HG03342 (cell line): Measurements from ENCODE around the gene CALD1.

ENCODE experiments used
- ATAC-seq: cut with Tn5 transposase; IDR thresholded peaks from one replicate; pipeline ENCODE4 v1.9.1; 2021; ENCODE audit warnings: mild to moderate bottlenecking, moderate library complexity; ENCODE audit not compliant: unreplicated experiment

CALD1 gene

DNA sequence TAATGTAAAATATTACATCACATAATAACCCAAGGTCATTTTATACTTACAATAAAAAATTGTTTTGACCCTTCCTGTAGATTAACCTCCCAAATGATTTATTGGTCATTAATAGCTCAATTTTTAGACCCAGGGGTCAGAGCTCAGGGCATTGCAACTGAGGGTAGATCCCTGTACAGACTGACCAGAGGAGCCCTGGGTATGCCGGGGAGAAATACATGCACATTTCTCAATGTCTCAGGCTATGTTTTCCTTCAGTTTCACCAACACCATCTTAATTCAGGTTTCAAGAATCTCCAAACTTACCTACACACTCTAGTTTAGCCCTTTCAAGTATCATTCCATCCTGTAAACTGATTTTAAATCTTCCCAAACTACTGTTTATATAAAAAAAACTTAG lies 46.2 kb downstream of the CALD1 start:
- no peak for ATAC-seq

DNA sequence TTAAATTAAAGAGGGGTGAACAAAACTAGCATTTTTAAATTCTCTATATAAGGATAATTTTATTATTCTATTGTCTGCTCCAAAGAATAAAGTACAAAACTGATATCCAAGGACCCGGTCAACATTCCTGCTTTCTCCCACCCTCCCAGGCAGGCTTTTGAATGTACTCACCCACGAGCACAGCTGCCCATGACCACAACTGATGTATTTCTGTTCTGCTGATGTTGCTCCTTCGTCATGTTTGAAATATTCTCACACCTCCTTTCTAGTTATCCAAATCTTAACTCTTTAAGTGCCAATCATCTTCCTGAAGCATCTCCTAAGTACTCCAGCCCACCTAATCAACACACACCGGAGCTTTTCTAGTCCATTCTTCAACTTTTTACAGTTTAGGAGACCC lies 46.7 kb downstream of the CALD1 start:
- no peak for ATAC-seq

DNA sequence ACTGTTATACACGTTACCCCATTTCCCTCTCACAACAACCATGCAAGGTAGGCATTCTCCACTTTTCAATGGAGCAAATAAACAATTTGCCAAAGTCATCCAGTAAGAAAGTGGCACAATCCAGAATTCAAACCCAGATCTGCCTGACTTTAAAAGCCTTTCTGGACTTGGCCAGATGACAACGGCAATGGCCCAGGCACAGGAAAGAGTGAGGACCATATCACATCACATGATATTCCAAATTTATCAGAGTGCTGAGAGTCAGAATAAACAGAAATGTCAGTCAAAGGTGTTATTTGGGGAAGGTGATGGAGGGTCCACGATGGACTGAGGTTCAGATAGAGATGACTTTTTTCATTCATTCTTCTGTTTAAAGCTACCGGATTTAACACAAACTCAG lies 48.0 kb downstream of the CALD1 start:
- ATAC-seq = no peak

DNA sequence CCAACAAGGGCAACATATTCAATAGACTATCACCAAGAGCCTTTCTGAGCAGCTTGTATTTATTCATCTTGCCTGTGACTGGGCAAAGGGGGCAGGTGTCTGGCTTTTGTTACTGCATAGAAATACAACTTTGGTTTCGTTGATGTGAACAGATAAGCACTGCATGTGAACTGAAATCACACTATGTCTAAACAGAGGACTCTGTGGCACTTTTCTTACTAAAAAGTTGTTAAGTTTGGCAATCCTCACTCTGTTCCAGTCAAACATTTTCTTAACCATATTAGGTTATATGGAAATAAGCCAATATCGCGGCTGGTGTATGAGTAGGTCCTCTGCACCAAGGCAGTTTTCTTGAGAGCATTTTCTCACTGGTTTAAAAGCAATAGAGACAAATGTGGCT lies 48.5 kb downstream of the CALD1 start:
- ATAC-seq = no peak

DNA sequence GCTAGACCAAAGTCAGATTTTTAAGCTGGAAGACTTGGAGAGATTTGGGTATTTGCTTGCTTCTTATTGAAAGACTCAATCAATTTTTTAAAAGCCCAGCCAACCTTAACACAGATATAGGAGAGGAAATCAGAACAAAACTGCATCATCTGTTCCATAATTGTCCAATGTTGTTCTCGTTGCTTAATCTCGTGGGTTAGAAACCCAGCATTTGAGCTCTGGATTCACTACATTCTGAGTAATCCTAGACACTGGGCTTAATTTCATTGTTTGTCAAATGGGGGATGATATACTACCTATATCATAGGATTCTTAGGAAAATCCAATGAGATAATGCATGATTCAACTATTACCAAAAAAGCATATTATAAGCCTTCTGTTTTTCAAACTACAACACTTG lies 48.9 kb downstream of the CALD1 start:
- ATAC-seq = no peak

DNA sequence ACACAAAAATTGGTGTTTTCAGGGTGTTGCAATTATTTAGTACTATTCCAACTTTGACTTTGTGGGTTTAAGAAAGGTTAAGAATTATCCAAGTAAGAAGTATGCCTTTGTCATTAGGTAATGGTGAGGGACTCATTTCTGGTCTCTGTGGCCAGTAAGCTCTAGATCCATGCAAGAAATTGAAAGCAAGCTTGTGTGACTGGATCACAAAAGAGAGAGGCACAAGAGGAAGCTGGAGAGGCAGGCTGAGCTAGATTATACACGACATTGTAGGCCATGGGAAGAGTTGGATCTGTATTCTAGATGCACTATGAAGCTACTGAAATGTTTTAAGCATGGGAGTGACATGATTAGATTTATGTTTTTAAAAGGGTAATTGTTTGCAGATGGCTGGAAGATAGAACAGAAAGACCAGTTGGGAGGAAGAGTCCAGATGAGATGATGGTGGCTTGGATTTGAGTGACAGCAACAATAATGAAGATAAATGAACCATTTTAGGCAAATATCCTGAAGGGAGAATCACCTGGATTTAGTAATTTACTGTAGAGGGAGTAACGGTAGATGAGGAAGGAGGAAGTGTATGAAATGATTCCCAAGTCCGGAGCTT lies 50.0 kb downstream of the CALD1 start:
- no peak for ATAC-seq

DNA sequence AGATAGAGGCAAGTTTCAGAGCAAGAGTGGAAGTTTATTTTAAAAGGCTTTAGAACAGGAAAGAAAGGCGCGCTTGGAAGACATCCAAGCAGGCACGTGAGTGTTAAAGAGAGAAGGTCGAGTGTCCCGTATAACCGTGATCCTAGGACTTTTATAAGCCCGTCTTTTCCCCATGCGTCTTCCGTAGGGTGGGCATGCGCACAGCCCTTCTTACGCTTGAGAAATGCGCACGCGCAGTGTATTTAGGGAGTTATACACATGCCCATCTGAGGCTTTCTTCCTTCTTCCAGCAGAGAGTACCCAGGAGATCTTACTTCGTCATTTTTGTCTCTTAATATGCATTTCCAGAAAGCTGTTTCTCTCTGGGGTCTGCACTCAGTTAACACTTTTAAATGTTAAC lies 52.4 kb downstream of the CALD1 start:
- ATAC-seq = no peak

DNA sequence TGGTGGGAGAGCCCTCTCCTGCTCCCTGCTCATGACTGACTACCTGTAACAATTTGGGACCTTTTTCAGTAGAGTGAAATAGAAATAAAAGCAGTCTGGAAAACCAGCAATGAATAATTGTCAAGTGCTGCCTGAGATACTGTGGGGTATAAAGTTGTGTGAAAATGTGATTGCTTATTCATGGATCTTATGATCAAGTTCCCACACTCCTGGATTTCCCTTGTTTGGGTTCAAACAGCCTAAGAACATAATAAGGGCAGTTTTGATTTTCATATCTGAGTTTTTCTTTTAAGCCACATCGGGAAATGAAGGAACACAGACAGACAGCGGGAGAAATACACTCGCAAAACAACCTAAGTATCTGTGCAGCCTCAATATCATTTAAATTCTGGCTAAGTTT lies 52.9 kb downstream of the CALD1 start:
- ATAC-seq = no peak

DNA sequence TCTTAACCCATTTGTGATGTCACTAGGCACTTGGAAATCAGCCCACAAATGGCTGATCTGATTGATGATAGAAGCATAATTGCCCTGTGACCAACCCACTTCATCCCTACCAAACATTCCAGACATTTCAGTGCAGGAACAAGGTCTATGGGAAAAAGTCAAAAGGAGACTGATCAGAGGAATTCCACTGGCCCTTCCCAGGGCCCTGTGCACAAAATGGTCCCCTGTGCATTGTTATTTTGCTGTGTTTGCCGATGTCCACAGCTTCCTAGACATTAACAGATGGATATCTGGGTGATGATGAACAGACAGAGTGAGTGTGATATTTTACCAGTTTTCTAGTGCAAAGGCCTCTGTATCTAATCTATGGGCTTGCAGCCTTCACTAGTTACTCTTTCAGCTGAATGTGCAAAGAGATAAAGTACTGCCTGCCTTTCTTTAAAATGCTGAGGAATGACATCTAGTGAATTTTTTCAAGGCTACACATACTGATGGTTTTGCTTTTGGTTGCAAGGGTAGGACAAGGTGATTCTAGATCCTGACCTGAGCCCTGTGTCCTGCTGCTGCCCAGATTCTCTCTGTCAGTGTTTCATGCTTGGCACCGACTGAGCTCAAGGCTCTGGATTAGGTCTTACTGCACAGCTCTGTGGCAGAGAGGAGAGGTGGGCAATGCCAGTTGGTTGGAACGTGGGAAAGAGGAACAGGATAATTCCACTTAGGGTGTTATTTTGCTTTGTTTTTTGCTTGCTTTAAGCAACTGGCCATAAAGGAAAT lies 55.4 kb downstream of the CALD1 start:
- ATAC-seq = no peak

DNA sequence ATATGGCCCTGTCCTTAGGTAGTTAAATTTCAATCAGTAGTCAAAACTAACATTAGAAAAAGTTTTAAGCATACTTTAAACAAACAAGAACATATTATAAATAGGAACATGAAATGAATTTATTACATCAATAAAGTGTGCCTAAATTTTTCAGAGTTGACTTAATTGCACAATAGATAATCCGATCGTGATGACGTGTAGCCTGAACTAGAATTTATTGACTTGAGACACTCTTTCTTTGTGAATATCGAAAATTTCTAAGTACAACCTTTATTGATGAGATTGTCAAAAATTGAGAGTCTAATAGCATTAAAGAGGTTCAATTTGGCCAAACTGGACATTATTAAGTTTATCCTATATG lies 56.0 kb downstream of the CALD1 start:
- no peak for ATAC-seq

DNA sequence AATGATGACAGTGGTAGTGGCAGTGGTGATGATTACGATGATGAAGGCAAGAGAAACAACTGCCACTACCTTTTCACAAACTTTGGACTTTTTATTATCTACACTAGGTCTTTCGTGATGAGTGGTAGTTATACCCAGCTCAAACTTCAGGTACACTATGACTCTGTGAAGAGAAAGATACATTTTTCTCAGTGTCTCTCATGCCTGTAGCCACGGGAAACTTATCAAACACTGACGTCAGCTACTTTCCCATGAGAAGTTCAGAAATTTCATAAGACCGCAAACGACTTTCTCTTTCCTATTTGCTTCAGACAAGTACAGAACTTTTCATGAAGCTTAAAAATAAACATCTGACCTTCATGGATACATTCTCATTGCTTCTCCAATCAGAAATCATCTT lies 57.0 kb downstream of the CALD1 start:
- ATAC-seq = no peak

DNA sequence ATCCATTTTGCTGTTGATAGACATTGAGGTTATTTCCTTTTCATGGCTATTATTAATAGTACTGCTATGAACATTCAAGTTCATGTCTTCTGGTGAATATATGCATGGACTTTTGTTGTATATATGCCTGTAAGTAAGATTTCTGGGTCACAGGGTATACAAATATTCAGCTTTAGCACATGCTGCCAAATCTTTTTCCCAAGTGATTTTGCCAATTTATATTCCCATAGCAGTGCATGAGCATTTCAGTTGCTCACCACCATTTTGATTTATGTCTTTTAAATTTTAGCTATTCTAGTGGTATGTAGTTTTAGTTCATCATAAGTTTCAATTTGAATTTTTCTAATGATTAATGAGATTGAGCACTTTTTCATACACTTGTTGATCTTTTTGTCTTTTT lies 59.9 kb downstream of the CALD1 start:
- no peak for ATAC-seq

DNA sequence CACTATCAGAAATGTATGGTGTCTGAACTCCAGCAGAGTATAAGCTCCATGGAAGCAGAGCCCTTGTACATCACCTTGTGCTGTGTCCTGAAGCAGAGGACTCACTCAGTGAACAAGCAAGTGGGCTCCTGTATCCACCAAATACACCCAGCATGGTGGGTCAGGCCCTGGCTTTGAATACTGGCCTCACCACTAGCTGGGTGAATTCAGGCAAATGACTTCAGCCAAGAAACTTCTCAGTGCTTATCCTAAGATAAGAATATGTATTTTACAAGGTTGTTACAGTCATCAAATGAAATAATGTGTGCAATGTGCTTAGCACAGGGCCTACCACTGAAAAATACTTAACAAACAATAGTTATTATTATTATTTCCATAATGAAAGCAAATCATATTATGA lies 62.6 kb downstream of the CALD1 start:
- no peak for ATAC-seq

DNA sequence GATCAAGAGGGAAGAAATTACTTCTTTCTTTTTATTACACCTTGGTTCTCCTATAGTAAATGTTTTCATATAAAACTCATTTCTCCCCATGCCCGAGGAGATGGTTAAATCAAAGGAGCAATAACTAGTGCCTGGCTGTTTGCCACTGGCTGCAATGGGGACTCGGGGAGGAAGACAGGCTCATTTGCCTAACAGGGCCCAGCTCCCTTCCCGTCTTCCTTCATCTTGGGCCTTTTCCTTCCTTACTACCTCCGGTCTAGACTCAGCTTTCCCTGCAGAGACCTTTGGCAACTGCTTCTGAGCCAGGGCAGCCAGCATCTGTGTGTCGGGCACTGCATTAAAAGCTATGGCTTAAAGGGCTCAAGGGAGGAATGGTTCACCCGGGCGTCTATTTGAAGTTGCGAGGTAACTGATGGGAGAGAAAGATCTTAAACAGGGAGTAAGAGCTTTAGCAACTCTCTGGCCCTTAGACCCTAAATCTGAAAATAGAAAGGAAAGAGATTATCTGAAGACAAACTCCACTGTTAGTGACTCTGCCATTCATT lies 63.5 kb downstream of the CALD1 start:
- no peak for ATAC-seq

DNA sequence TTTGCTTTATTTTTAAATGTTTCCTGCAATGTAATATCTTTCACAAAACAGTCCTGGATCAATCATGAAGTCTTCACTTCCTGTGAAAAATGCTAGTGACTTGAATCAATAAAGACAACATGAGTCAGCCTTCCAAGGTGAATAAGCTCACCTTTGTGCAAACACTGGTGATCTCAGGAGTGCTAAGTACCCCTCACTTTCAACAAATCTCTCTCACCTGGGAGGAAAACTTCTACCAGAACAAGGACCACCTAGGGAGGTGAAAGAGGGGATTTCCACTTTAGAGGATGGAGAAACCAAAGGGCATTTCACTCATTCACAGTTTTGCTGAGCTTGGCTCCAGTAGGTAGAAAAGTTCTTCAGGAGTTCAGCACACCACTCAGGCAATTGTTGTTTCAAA lies 64.8 kb downstream of the CALD1 start:
- no peak for ATAC-seq

DNA sequence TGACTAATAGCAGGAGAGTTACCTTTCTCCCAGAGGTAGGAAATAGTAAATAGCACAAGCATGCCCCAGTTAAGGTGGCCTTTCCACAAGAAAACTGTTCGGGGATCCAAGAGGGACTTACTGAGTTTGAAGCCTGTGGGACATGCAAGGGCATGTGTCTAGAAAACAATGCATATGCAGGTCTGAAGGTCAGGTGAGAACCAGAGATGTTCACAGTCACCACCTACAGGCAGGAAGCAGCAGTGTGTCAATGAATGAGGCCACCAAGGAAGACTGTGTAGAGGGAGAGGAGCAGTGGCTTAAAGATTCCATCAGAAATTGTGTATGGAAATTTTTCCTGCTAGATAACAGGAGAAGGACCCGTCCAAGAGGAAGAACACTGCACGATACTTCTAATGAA lies 66.0 kb downstream of the CALD1 start:
- ATAC-seq = no peak

DNA sequence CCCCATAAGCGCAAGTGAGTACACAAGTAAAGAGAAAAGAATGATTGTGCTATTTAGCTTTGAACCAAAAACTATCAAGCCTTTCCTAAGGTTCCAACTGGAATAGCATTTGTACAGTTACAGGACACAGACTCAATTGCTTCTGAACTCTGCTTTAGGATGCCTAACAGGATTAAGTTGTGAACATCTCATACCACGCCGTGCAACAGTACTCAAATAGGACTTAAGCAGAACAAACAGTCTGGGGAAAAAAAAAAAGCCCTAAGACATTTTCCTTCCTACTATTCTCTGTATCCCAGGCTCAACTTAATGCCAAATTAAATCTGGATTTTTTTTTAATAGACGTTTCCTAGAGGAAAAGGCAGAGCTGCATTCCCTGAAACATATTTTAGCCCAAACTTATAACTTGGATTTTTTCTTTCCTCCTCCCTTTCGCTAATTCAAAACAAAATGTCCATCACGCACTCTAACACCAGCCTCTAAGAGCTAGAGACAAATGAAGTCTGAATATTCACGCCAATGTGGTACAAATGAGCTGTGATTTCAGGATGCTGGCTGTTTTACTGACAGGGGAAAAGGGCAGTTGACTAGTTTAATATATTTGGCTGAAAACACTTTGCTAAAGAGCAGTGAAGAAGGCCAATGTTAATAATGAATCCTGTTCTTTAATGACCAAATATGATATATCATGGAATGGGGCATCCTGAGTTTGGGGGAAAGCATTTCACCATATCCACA lies 68.6 kb downstream of the CALD1 start:
- no peak for ATAC-seq

DNA sequence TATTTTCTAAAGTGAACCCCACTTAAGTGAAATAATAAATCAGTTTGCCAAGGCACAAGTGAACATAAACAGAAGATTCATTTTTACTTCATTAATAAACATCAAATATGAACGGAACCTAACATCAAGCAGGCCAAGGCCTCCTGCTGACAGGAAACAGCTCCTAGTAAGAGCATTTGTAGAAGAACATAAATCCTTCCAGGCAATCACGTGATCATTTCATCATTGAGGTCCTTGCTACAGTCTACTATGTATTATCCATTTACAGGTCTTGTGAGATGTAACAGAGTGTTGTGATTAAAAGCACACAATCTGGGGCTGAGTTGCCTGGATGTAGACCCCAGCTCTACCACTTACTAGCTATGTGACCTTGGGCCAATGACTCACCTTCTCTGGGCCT lies 70.6 kb downstream of the CALD1 start:
- no peak for ATAC-seq

DNA sequence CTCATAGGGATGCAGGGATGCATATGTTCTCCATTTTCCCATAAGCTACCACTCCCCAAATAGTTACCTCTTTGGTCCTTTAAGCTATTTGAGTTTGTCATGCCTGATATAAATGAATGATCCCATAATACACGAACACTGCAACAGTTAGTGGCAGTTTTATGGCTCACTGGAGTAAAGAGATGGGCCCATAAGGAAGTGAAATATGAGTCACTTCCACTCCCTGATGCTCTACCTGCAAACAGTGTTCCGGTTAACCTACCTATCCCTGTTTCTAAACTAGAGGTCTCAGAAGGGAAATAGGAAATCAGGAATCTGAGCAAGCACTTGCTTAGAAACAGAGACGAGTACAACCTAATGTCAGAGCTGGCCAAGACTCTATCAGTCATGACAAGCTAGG lies 71.7 kb downstream of the CALD1 start:
- no peak for ATAC-seq

DNA sequence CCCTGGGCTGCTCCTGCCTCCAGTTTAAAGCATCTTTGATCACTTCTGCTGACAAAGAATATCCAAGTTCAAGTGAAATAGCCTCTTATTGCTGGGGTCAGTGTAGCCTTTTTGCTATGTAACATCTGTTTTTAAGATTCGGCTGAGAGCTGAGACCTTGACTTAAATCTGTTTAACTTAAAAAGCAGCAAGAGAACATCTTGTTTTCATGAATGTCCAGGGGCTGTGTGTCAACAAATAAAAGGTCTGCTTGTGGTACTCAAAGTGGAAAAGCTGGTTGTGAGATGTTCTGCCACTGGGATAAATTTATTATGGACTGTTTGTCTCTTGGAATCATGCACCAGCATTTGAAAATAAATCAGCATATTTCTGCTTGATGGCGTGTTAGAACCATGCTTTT lies 73.2 kb downstream of the CALD1 start:
- no peak for ATAC-seq

DNA sequence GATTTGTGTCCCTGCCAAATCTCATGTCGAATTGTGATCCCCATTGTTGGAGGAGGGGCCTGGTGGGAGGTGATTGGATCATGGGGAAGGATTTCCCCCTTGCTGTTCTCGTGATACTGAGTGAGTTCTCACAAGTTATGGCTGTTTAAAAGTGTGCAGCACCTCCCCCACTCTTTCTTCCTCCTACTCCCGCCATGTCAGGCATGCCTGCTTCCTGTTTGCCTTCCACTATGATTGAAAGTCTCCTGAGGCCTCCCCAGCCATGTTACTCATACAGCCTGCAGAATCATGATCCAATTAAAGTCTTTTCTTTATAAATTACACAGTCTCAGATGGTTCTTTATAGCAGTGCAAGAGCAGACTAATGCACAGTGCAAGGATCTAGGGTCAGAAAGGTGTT lies 75.4 kb downstream of the CALD1 start:
- no peak for ATAC-seq

DNA sequence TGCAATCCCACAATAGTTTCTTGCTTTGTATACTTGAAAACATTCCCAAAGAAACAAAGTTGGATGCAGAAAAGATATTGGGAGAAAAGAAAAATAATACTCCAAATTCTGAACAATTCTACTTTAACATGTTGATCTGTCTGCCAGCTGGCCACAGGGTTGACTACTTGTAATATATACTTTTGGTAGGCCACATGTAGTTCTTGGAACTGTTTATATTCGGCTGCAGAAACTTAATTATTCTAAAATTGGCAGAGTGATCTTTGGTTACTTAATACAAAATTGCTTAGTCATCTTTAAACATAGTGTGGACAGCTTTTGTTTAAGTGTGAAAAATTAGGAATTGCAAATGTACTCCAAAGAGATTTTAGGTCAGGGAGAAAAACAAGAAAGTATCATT lies 76.0 kb downstream of the CALD1 start:
- ATAC-seq = no peak
